Stimulated activated CD4-positive, alpha-beta T cell treated with anti-CD3 and anti-CD28 coated beads, Interleukin-12 subunit alpha, Interleukin-12 subunit beta, amount 100 ng/mL, for 48 hours (primary cell): Measurements from ENCODE around the gene GLIS1.

Experiments used
- DNase-seq, 3 donors: peaks; one replicate each; pipeline ENCODE4 v3.0.0-alpha.2; 2020; ENCODE audit warnings: low read depth in 2 of 3, low spot score in 1 of 3

Gene GLIS1

DNA sequence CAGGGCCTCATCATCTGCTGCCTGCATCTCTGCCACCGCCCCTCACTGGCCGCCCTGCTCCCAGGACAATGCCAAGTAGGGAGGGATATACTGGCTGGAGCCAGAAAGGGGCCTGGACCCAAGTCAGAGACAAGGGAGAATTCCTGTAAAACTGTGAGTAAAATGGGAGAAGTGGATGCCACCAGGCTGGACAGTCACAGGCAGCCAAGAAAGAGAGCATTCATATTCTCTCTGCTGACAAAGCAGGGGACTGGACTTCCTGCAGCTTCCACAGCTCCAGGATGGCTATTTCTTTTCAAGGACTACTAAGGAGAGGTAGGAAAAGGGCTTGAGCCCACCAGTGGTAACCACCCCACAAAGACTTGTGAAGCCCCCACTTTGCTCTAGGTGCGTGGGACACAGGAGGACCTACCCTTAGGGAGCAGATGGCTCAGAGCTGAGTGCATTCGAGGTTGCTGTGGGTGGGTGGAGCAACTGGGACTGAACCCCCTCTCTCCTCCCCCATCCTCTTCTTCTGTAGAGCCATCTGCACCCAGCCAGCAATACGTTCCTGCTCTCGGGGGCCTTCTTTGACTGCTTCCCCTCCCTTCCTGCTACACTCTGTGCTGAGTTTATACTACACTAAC lies 57.5 kb downstream of the GLIS1 start:
- DNase-seq = no peak

DNA sequence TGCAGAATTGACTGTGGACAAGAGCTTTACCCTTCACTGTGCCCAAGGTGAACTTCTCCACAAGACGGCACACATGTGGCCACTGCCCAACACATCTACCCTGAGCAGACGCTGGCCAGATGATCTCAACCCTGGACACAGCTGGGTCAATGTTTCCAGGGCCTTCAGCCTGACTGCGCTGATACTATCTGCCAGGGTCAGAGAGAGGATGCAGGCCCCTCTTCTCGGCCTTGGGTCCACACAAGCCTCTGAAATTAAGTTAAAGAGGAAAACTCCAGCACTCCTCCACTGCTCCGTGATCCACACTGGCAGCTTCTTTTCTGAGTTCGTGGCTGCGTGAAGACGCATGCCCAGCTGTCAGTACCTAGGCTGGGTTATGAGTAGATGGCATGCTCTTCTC lies 58.1 kb downstream of the GLIS1 start:
- DNase-seq = no peak

DNA sequence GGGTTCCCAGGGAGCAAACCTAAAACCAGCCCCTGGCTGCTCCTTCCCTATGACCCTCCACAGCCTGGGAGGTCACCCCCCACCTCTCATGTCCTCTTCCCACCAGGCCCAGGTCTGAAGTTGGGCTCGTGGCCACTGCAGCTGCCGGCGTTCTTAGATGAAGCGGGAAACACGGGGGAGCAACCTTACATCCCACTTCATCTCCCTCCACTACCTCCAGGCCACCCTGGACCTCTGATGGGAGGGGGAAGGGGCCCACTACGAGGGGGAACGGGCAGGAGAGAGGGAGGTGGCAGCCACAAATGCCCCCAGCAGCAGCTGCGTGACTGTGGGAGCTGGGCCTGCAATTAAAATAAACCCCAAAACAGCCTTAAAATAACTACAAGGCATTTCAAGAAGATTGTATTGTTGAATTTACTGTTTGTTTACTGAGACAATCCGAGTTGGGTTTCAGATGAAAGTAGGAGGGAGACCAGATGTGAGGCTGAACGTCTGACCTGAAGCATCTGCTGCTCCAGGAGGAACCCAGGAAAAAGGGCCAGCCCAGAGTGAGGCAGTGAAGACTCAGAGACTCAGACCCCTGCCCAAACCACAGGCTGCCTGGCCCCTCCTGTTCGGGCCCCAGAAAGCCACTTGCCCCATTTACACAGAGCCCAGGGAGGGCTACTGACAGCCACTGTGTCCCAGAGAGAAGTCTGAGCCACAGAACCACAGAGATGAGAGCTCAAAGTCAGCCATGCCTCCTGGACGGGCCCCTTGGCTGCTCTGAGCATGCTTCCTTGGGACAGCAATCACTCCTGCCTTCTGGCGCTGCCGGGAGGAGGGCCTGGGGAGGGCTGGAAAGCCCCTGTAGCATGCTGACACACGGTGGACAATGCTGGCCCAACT lies 59.8 kb downstream of the GLIS1 start:
- DNase-seq = no peak

DNA sequence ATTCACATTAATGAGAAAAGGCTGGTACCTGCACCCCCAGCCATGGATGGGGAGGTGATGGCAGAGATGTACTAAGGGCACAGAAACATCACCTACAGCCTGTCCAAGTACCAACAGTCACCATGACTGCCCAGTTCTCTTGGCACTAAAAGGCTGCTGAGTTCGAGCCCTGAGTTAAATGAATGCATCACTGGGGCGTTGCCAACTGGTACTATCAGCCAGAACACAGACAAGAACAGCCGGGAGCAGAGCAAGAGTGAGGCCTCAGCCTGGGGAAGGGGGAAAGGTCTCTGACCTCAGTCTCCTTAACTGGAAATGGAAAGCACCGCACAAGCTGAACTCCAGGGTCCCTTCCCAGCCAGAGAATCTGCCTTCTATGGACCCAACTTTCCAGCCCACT lies 60.5 kb downstream of the GLIS1 start:
- DNase-seq = no peak

DNA sequence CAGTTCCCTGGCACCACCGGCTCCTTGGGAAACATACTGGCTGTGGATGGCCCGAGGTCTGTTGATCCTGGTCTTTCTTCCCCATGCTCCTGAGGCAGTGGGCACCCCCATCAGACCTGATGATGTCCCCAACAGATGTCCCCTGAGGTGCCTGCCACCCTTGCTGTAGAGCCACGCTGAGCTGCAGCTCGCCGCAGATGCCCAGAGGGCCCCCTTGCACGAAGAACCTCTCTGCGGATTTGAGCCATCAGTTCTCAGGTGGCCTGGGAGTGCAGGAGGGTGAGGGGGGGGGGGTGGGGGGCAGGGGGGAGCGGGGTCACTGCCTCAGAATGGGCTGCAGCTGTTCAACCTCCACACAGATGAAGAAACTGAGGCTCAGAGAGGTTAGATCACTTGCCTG lies 60.9 kb downstream of the GLIS1 start:
- DNase-seq = no peak

DNA sequence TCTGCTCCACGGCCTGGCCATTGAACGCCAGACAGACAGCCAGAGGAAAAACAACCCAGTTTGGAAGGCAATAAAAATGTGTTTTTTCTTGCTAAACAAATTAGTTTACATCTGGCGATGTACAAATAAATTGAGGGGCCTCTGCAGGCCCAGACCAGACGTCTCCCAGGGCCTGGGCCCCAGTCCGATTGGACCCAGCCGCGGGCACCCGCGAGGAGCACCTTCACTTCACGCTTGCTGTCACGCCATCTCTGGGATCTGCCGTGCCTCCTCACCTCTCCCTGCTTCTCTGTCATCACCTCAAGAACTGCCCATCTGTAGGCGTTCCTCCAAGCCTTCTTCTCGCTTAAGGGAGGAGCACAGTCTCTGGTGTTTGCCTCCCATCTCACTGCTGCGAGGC lies 61.5 kb downstream of the GLIS1 start:
- no peak for DNase-seq

DNA sequence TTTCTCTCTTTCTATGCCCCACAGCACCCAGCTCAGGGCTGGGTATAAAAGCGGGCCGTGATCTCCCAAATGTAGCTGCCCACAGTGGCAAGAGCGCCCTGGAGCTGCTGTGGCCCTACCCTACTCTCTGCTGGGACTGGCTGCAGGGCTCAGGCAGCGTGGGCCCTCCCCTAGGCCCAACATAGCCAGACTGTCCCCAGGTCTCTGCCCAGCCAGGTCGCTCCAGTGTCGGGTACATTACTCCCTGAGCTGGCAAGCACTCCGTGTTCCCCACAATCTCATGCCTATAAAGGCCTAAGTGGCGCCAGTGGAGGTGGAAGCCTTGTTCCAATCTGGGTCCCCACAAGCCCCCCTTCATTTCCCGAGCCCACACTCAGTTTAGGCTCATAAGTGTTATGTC lies 66.2 kb downstream of the GLIS1 start:
- no peak for DNase-seq

DNA sequence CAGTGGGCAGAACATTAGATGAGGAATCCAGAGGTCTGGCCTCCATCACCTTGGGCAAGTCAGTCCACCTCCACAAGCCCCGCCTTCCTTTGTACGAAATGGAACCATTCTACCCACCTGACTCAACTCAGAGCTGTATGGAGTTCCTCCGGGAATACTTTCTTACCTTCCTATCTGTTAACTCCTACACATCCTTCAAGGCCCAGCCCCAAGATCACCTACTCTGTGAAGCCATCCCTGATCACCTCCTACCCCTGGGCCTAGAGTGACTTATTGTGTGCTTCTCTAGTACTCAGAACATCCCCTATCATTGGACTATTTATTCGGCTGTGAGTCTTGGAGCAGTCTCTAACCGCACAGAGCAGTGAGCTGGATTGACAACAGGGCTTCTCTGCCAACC lies 66.7 kb downstream of the GLIS1 start:
- no peak for DNase-seq

DNA sequence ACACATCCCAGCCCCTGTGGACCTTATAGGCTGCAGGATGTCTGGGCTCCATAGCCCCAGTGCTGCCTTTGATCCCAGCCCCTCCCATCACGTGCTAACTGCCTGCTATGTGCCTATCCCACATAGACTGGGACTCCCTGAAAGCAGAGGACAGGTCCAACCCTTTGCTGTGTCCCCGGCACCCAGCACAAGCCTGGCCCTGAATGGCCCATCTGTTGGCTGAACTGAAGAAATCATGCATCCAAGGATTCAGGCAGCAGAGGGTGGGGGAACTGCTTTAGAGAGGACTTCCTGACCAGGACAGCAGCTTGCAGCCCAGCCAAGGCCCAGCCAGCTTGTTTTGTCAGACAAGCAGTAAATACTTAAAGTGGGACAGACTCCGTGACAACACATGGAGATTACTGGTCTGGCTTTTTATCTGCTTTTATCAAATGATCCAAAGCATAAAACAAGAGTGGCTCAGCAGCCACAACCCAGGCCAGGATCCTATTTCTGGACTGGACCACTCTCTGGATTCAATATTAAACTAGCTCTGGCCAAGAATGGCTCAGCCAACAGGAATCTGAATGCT lies 69.3 kb downstream of the GLIS1 start:
- no peak for DNase-seq

DNA sequence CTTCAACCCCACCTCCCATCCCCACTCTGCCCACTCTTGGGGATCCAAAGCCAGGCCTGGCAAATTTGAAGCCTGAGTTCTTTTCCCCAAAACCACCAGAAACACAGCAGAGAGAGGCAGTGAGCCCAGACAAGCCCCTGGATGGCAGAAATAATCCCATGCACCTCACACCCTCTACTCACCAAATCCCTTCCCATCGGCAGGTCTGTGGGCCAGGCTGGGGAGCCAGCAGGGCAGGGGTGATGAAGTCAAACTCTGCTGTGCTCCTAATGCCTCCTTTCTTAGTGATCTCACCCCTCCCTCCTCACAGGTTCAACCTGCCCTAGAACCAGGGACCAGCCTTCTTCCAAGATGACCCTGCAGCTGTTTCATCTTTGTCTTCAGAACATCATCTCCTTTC lies 72.4 kb downstream of the GLIS1 start:
- DNase-seq = no peak

DNA sequence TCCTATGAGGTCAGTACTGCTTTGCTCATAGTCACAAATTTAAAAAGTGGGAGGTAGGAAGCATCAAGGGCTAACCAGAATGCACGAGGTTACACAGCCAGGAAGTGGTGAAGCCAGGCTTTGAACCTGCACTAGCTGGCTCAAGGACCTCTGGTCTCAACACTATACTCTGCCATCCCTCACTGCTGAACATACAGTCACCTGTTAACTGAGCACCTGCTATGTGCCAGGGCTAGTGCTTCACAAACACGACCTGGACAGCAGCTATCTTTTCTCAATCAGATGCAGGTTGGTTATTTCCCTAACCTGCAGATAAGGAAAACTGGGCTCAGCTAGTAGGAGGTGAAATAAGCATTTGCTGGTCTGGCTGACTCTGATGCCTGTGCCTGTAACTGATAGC lies 73.0 kb downstream of the GLIS1 start:
- DNase-seq = no peak

DNA sequence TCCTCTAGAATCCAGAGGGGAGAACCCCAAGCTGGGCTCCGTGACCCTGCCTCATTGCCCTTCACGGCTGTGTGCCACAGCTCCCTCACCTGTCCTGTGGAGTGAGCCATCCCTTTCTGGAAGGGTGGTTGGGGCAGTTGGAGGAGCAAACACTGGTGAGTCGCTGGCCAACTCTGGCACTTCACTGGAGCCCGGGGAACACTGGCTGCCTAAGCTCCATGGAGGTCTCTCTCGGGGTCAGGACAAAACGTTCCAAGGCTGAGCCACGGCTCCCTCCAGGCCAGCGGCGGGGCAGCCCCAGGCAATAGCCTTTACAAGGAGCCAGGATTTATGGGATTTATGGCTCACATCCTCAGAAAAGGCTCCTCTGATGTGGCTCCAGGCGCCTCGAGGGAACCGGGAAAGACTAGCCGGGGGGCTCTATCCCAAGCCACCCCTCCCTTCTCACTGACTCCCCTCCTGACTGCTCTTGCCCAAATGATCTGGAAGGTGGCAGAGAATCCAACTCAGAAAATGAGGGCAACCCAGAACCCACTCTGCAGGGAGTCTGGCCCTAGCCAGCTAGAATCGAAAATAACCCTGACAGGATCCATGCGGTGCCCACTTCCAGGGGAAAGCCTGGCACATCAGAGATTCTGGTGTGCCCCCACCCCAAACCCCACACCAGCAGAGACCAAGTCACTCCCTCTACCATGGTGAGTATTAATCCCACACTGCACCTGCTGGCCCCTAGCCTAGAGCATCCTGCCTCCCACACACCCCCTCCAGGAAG lies 75.2 kb downstream of the GLIS1 start:
- no peak for DNase-seq

DNA sequence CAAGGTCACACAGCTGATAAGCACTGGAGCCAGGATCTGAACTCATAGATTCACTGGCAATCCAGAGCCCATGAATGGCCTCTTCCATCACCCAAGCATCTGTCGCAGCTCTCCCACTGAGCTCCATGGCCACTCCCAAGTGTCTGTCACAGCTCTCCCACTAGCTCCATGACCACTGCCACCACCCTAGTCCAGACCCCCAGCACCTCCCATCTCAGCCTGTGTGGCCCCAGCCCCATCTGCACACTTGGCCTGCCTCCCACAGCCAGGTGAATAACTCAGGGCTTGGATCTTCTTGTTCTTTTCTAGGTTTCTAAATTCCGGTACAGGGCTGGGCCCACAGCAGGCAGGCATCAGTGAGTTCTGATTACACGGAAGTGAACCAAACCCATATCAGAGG lies 76.0 kb downstream of the GLIS1 start:
- DNase-seq = no peak

DNA sequence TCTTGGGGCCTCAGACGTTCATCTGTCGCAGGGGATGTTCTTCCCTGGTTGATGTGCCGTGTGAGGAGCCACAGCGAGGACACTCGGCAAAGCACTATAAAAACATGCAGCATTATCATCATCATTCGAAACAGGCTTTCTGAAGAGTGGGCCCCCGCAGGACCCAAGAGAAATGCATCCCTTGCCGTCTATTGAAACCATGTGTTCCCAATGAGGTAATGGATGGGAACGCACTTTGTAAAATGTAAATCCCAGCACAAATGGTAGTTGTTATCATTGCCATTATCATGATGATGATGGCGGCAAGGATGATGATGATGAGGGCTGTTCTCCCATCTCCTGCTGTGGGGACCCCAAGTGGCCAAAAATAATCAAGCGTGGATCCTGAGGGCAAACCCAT lies 76.8 kb downstream of the GLIS1 start:
- DNase-seq = no peak

DNA sequence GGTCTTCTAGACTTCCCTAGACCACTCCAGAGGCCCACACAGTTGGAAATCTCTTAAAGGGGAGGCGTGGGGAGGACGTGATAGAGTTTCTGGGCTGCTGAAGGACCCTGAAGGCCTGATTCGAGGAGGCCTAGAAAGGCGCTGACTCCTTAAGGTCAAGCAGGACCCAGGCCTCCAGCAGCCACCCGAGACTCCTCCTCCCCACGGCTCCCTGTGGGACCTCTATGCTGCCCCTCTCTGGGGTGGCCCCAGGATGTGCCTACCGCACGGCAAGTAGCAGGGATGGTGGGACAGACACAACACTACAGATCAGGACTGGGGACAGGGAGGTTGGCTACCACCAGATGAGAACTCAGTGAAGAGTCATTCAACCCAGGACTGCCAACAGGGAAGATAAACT lies 77.5 kb downstream of the GLIS1 start:
- no peak for DNase-seq

DNA sequence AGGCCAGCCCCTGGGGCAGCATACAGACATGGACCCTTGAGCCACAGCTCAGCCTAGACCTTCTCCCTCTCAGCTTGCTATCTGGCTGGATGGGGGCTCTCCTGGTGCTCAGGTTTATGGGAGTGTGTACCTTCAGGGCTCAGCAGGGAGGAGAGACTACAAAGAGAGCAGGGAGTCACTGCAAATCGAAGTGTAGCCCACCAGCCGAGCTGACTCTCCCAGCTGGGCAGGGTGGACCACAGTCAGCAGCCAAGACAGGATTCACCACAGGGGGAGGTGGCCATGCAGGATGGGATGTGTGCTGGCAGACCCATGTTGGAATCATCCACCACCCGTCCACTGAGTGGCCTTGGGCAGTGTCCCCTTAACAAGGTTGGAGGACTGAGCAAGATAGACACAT lies 78.3 kb downstream of the GLIS1 start:
- no peak for DNase-seq

DNA sequence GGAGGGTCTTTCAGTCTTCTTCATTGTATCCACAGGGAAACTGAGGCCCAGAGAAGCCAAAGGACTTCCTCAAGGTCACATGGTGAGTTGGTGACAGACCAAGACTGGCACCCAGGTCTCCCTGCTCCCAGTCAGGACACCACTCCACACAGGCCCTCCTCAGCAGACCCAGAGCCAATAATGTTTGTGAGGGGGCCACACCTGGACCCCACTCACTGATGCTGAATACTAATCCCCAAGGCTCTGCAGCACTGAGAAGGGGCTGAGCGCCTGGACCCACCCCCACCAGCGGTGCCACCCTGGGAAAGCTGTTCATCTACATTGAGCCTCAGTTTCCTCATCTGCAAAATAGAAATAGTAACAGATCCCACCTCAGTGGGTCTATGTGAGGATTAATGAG lies 79.5 kb downstream of the GLIS1 start:
- DNase-seq = no peak

DNA sequence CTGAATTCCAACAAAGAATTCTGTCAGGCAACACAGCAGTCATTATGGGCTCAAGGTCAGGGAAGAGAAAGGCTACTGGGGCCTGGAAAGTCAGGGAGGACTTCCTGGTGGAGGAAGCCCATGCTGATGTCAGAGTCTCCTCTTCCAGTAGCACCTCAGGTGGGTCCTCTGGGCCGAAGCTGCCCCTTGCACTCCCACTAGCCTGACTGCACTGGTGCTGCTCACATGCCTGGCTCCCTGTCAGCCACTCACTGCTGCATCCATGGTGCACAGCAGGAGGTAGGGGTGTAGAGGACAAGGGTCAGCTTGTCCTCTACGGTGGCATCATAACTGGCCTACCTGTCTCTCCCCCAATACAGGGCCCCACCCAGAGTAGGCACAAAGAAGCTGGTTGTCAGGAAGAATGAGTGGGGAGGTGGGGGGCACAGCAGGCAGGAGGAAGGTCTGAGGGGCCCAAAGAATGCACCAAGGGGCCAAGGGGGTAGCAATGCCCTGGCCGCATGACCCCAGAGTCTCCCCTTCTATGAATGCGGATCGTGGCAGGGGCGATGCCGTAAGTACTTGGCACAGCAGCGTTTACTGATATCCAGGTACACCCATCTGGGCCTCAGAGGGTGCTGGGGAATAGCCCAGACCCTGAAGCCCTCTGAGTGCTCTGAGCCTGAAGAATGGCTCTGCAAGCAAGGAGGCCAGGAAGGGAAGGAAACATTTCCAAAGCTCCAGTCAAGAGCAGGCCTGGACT lies 80.3 kb downstream of the GLIS1 start:
- no peak for DNase-seq

DNA sequence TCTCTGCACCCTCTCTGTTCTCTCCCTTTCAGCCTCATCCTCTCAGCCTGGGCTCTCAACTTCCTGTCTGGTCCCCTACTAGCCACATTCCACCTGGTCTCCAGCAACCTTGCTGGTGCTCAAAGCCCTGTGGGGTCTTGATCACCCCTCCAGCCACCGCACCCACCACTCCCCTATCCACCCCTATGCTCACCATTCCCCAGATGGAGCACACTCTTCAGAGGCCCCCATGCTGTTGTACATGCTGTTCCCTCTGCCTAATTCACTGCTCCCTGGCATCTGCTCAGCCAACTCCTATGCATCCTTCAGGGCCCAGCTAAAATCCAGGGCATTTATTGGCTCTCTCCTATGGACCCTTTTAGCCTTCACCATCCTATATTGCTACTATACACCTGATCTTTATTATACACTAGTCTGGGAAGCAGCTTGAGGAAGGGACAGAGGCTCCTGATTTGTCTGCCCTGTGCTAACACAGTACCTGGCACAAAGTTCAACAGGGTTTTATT lies 81.0 kb downstream of the GLIS1 start:
- no peak for DNase-seq

DNA sequence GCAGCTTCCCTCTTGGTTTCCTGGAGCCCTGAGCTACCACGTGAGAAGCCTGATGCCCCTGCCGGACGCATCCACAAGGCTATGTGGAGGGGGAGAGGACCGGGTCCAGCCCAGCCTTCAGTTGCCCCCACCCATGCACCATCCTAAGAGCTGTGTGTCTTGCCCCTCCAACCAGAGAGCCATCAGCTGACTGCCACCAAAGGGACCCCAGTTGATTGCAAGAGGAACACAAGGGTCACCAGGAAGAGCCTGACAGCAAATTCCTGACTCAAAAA lies 81.5 kb downstream of the GLIS1 start:
- DNase-seq = no peak
